Amygdala (tissue), 56 donors: ENCODE data around the gene BRF1.
"Not testable (repeated sequence)": the region's sequence is repeated elsewhere in the genome, so short reads cannot be mapped to it uniquely, and the experiment has no call there.

Source experiments
- DNase-seq, 56 donors: peaks; one replicate each; lab custom pipeline; 2025; lab: John Stamatoyannopoulos, UW

Gene BRF1

DNA sequence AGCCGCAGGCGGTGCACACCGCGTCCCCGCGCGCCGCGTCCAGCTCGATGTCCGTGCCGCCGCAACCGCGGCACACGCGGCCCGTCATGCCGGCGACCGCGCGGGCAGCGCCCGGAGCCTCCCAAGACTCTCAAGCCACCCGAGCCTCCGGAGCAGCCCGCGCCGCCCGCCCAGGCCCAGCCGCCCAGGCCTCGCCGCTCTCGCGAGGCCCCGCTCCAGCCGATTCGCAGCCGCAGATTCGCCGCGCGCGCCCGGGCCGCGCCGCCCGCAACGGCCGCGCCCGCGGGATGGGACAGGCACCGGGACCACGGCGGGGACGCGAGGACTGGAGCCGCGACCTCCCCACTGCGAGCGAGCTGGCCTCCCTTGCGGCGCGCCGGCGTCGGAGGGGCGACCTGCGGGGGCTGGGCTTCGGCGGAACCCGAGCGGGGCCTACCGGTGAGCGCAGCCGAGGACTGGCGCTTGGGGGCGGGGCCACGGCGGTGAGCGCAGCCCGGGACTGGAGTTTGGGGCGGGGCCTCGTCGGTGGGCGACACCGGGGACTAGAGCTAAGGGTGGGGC lies at the start of gene BRF1:
TSS of gene BRF1 (minus strand) at position 460 of the 561 bp plus-strand sequence. CDS start at position 88, 372 bp downstream.
- DNase-seq, result peak in 52 of 56 donors; percentile 70 to 97 (median 88)

GRCh38 chr14:105349992-105350391 lies 49.2 kb upstream of the BRF1 start:
- no peak for DNase-seq

DNA sequence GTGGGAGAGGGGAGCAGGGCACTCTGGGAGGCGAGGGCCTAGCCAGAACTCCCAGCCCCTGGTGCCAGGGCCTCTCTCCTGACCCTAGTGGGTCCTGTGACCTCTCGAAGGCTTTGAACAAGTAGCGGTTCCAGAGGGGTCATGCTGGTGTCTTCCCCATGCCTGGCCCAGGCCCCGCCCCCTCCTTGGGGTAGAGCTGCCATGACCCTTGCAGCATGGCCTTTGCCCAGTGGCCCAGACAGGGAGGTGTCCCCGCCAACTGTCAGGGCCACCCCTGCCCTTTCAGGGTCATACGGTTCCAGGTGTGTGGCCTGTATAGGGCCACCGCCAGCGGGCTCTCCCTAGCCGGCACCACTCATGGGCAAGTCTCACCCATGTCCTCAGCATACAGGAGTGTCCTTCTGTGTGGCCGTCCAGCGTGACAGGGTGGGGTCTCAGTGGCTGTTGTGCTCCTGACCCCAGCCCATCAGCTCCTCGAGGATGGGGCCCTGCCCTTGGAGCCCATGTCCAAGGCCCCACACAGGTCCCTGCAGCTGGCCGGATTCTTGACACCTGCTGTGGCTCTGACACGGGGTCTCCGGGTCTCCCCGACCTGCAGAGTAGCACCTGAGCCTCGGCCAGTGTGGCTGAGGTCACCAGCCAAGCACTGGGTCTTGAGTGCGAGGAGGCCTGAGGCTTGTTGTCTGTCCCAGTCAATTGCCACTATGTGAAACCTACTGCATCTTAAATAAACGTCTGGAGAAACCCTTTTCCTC lies 48.3 kb upstream of the BRF1 start:
- DNase-seq, result no peak

DNA sequence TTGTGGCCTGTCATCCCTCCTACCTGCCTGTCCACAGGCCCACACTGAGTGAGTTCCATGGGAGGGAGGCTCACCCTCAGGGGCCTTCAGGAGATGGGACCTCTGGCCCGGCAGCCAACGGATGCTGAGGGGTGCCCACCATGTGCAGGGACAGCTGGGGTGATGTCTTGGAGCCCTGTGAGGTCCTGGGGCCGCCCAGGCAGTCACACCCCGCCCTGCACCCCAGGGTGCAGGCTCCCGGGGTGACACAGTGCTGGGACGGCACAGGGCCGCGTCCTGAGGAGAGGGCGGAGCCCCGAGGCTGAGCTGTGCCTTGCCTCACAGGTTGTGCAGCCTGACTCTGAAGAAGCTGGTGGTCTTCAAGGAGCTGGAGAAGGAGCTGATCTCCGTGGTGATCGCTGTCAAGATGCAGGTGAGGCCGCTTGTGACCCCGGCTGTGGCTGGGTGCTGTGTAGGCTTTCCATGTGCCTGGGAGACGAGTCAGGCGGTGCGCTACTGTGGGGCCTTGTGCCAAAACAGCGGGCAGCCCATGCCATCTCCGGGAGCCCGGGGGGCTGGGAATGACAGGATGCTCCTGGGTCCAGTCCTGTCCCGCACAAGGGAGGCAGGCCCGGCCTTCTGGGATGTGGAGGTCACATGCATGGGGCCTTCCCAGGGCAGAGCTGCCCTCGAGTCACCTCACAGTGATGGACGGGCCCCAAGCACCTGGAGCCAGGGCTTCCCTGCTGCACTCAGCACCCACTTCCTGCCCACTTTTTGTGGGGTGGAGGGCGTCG lies 47.6 kb upstream of the BRF1 start:
- DNase-seq, result no peak

DNA sequence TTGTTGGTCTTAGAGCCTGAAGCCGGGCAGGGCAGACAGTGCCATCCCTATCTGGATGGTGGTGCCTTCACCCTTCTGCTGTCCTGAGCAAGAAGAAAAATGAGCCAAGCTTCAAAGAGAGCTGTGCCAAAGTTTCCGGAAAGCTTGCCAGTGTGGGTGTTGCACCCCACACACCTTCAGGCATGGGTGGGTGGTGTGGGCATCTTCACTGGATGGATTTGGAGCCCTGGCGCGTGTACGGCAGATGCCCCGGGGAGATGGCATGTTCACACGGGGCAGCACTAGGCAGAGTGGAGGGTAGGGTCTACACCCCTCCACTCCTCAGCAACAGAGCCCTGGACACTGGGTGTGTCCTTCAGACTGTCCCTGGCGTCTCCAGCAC lies 46.8 kb upstream of the BRF1 start:
- no peak for DNase-seq

GRCh38 chr14:105346876-105347586 lies 46.2 kb upstream of the BRF1 start:
- no peak for DNase-seq

GRCh38 chr14:105346200-105346533 lies 45.4 kb upstream of the BRF1 start:
- DNase-seq, result no peak

DNA sequence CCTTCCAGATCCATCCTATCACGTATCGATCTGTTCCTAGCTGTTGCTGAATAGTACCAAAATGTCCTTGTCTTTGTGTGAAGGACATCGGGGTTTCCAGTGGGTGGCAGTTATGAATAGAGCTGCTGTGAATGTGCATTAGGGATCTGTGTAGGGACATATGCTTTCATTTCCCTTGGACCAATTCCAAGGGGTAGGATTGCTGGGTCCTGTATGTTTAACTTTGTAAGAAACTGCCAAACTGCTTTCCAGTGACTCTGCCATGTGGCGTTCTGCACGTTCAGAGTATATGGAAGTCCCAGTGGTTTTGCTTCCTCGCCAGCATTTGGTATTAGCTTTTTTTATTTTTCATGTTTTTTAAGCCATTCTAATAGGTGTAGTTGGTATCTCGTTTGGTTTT lies 42.4 kb upstream of the BRF1 start:
- peak in 1 of 56 donors; percentile 13 for DNase-seq

- peak in 14 of 56 donors; percentile 17 to 61 (median 41) for DNase-seq
These were observed 40.3 kb upstream of the BRF1 start for GRCh38 chr14:105340821-105341733.

GRCh38 chr14:105337966-105338741 lies 37.4 kb upstream of the BRF1 start:
- DNase-seq, result peak in 30 of 56 donors; percentile 14 to 77 (median 60)

DNA sequence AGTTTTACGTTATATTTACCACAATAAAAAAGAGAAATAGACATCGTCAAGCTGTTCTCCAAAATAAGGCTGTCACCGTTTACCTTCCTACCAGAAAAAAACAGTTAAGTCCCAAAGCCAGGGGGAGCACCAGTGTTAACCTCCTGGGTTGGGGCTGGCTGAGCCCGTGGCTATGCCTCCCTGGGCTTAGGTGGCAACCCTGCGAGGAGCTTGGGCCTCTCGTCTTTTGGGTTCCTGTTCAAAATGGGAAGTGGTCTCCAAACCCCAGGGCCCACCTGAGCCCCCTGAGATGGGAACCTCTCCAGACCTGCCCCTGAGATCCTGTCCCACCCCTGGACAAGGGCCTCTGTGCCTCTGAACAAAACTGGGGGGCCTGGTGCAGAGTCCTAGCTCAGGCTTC lies 36.6 kb upstream of the BRF1 start:
- DNase-seq, result no peak

DNA sequence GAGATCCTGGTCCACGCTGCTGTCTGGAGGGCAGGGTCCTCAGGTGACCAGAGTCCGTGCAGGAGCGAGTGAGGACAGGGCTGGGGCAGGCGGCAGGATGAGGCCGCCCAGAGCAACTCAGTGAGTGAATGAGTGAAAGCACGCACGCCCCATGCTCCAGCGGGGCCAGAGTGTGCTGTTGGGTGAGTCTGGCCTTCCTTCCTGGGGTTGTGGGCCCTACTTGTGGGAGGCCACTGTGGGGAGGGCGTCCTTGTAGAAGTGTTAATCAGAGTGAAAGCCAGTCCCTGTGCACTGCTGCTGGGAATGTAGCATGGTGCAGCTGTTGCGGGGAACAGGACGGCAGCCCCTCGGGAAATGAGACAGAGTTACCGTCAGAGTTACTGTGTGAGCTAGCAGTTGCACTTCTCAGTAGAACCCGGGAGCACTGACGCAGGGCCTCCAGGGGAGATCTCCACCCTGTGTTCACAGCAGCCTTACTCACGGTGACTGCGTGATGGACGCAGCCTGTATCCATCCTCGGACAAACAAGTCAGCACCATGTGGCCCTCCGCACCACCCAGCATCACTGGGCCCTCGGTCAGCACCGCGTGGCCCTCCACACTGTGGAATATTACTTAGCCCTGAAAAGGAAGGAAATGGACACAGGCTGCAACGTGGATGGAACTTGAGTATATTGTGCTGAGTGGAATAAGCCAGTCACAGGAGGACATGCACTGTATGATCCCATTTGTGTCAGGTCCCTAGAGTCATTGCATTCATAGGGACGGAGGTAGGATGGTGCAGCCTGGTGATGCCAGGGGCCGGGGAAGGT lies 35.9 kb upstream of the BRF1 start:
- DNase-seq, result no peak

DNA sequence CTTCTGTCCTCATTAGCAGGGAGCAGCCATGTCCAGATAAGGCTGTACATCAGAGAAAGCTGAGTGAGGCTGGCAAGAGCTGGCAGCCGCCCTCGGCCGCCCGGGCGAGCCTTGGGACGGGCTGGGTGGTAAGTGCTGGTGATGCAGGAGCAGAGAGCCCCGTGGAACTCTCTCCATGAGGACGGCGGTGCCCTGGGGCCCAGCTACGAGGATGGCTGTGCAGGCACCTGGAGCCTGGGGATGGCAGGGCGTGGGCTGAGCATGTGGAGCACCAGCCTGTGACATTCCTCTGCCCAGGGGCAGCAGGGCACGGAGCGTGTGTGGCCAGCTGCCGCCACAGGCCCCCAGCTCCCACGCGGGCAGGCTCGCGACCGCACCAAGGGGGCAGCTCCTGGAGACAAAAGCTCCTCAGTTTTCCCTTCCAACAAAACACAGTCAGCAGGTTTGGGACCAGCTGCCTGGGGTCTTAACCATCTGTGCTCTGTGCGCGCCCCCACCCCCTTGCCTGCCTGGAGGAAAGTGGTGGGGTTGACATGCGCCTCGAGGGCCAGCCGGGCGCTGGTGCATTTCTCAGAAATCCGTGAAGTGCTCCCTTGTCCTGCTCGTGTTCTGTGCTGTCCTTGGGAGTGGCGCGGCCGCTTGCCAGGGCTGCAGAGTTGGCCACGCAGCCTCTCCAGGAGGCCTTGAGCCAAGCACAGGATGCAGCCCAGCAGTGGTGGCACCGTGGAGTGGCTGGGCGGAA lies 35.1 kb upstream of the BRF1 start:
- peak in 28 of 56 donors; percentile 23 to 79 (median 62) for DNase-seq

DNA sequence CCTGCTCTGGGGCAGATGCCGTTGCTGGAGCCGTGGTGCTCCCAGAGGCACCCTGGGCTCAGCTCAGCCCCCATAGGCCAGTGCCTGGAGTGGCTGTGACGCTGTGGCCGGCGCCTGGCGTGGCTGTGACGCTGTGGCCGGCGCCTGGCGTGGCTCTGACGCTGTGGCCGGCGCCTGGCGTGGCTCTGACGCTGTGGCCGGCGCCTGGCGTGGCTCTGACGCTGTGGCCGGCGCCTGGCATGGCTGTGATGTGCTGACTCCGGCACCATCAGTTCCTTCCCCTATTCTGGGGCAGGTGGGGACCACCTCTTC lies 34.4 kb upstream of the BRF1 start:
- DNase-seq, result not testable (repeated sequence)

- no peak for DNase-seq
These were observed 33.8 kb upstream of the BRF1 start for GRCh38 chr14:105334383-105335230.

DNA sequence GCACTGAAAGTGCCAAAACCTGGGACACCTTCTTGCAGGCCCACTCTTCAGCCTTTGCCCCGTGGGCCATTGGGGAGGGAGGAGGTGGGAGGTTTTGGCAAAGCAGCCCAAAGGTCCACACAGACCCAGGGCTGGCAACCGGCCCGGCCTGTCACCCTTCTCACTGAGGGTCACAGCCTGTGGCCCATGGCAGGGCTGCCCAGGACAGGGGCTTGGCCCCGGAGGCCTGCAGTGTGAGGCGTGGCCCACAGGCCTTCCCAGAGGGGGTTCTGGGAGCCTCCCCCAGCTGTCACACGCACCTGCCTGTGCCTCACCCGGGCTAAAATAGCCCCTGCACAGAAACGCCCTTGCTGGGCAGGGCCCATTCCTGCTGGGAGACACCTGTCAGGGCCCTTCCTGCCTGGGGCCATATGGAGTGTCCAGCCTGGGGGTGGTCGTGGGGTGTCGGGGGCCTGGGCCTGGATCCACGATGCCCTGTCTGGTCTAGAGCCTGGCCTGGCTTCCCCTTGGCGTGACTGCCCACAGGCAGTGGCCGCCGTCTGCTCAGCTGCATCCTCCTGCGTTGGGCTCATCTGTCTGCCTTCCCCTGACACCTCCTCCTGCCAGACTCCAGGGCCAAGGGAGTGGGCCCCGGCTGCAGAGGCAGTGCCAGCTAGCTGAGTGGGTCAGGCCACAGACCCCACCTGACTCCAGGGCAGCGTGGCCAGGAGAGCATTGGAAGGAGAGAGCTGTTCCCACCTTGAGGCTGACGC lies 33.0 kb upstream of the BRF1 start:
- DNase-seq, result no peak
